Naive thymus-derived CD4-positive, alpha-beta T cell (primary cell): ENCODE data around the gene SLC22A1. TPM values are rescaled to one million over a fixed set of nuclear protein-coding genes. Genes with fewer than 3 reads are reported as not detected.
A peak's percentile ranks its signal among the peaks of the same experiment; 100 is the strongest.
"Not testable (repeated sequence)": the region's sequence is repeated elsewhere in the genome, so short reads cannot be mapped to it uniquely, and the experiment has no call there.

Source experiments
- ATAC-seq: fragments of 150-1000 bp; cut with Tn5 transposase; 2 replicates; pipeline ENCODE4 v1.10.0; 2021; ENCODE audit warnings: mild to moderate bottlenecking, moderate library complexity
- CTCF ChIA-PET: fragments of 350-600 bp; sonication (Branson Sonifier 250); formaldehyde crosslinking; loops from one replicate; lab custom pipeline; 2021; ENCODE audit warnings: antibody characterized with exemption; lab: Charles Lee
- POLR2A ChIA-PET: fragments of 350-600 bp; sonication (Branson Sonifier 250); formaldehyde crosslinking; loops from one replicate; lab custom pipeline; 2021; ENCODE audit warnings: antibody characterized with exemption, inconsistent platforms; lab: Charles Lee
- DNase-seq, 9 donors: peaks; one replicate each; pipeline versions ENCODE4 v3.0.0 to v3.0.0-alpha.2; 2020 to 2022; ENCODE audit warnings: mixed read lengths in 1 of 9
- H3K27ac ChIP-seq: one replicate; pipeline ENCODE4 v1.7.0; 2013; ENCODE audit warnings: mild to moderate bottlenecking, low read depth, low read length, moderate library complexity
- H3K27me3 ChIP-seq, 2 donors: one replicate each; pipeline ENCODE4 v1.7.0; 2013; ENCODE audit warnings: low read length in 2 of 2, mild to moderate bottlenecking in 2 of 2, moderate library complexity in 2 of 2; ENCODE audit not compliant: control insufficient read depth in 2 of 2, insufficient read depth in 2 of 2
- H3K36me3 ChIP-seq, 3 experiments: 1 replicate in 2 of 3; 2 replicates in 1 of 3; pipeline ENCODE4 v1.7.0; 2013; ENCODE audit warnings: low read length in 3 of 3, mild to moderate bottlenecking in 3 of 3, moderate library complexity in 1 of 3; ENCODE audit not compliant: insufficient read depth in 3 of 3, control insufficient read depth in 2 of 3
- H3K4me1 ChIP-seq, 2 donors: one replicate each; pipeline ENCODE4 v1.7.0; 2013; ENCODE audit warnings: low read length in 2 of 2, mild to moderate bottlenecking in 2 of 2, moderate library complexity in 1 of 2; ENCODE audit not compliant: control insufficient read depth in 2 of 2, insufficient read depth in 2 of 2
- H3K4me3 ChIP-seq: 2 replicates; pipeline ENCODE4 v1.7.0; 2013; ENCODE audit warnings: mild to moderate bottlenecking, low read length
- H3K9me3 ChIP-seq, 3 experiments: 1 replicate in 2 of 3; 2 replicates in 1 of 3; pipeline ENCODE4 v1.7.0; 2013; ENCODE audit warnings: low read length in 3 of 3; ENCODE audit not compliant: control insufficient read depth in 2 of 3
- H3K27ac Mint-ChIP-seq, 9 donors: one replicate each; pipeline ENCODE4 v1.8.0; 2020 to 2022; ENCODE audit warnings: mixed read lengths in 9 of 9, mild to moderate bottlenecking in 8 of 9, moderate library complexity in 5 of 9, inconsistent platforms in 2 of 9
- H3K27me3 Mint-ChIP-seq, 5 donors: one replicate each; pipeline ENCODE4 v1.8.0; 2021 to 2022; ENCODE audit warnings: mixed read lengths in 5 of 5, mild to moderate bottlenecking in 1 of 5
- H3K36me3 Mint-ChIP-seq, 5 donors: one replicate each; pipeline ENCODE4 v1.8.0; 2020 to 2022; ENCODE audit warnings: mixed read lengths in 5 of 5, mild to moderate bottlenecking in 3 of 5, inconsistent platforms in 1 of 5
- H3K4me1 Mint-ChIP-seq, 7 donors: one replicate each; pipeline ENCODE4 v1.8.0; 2020 to 2022; ENCODE audit warnings: mixed read lengths in 7 of 7, mild to moderate bottlenecking in 3 of 7, inconsistent platforms in 1 of 7
- H3K4me3 Mint-ChIP-seq, 10 donors: one replicate each; pipeline ENCODE4 v1.8.0; 2020 to 2022; ENCODE audit warnings: mild to moderate bottlenecking in 10 of 10, mixed read lengths in 10 of 10, moderate library complexity in 6 of 10, inconsistent platforms in 2 of 10
- H3K9me3 Mint-ChIP-seq, 11 donors: one replicate each; pipeline ENCODE4 v1.8.0; 2020 to 2022; ENCODE audit warnings: mixed read lengths in 11 of 11, mild to moderate bottlenecking in 4 of 11, inconsistent platforms in 1 of 11, moderate library complexity in 1 of 11
- intact Hi-C, 2 donors: fragments of 100-400 bp; cut with micrococcal nuclease; formaldehyde crosslinking; loops; one replicate each; pipeline ENCODE4 v1.15.1; 2023
- polyA plus RNA-seq, 2 donors: library from polyadenylated mRNA; unstranded; fragments of 300-500 nt; fragmentation: Illumina TruSeq; gene quantifications; one replicate each; pipeline ENCODE4 v1.2.3, GENCODE V29; 2021
- total RNA-seq, 6 experiments: library from RNA in 5 of 6; stranded (reverse) in 5 of 6; gene quantifications; 1 replicate in 5 of 6; 2 replicates in 1 of 6; pipeline ENCODE4 v1.2.3 and lab custom pipeline; 2021 to 2026

SLC22A1 gene
- total and polyA plus RNA-seq, 7 experiments from 2014 or later = 0.39 to 2.2 (median 1.3) TPM; not detected in 3

GRCh38 chr6:160106701-160107100 lies 14.9 kb upstream of the SLC22A1 start:
- no peak overlapping the region for H3K27ac ChIP-seq
- POLR2A ChIA-PET = no interaction called here
- Mint-ChIP-seq H3K4me3 (no peak overlapping the region), H3K27ac (peak overlapping the region in 2 of 9 donors; percentile 4 to 81), H3K4me1 (peaks cover 9 to 27% (median 23%) of the 10 kb centered on the region in 7 donors), H3K36me3 (peaks cover 10 to 47% (median 29%) of the 10 kb centered on the region in 5 donors), H3K27me3 (no peaks in the 10 kb centered on the region), H3K9me3 (no peaks in the 10 kb centered on the region)
- ATAC-seq (no peak), DNase-seq (no peak)
- no peak overlapping the region for H3K4me3 ChIP-seq
- CTCF ChIA-PET = no interaction called here
- no peaks in the 10 kb centered on the region for H3K4me1 ChIP-seq
- no peaks in the 10 kb centered on the region for H3K9me3 ChIP-seq
- peaks cover 0 to 42% (median 4%) of the 10 kb centered on the region in 3 experiments for H3K36me3 ChIP-seq
- no peaks in the 10 kb centered on the region for H3K27me3 ChIP-seq
- intact Hi-C loops = no loop called here

GRCh38 chr6:160108077-160108476 lies 13.5 kb upstream of the SLC22A1 start:
- H3K36me3 Mint-ChIP-seq = peaks cover 6 to 41% (median 29%) of the 10 kb centered on the region in 5 donors
- CTCF ChIA-PET = interaction anchor here (0.6 kb wide), 1 partner anchor 33 kb away, joined by 5 read pairs; no protein-coding TSS in a partner anchor

GRCh38 chr6:160110586-160111123 lies 11.0 kb upstream of the SLC22A1 start:
- H3K27ac ChIP-seq = no peak overlapping the region
- ATAC-seq (no peak), DNase-seq (no peak)
- H3K4me3 ChIP-seq = no peak overlapping the region
- Mint-ChIP-seq H3K4me3 (no peak overlapping the region), H3K27me3 (no peaks in the 10 kb centered on the region), H3K9me3 (no peaks in the 10 kb centered on the region), H3K27ac (peak overlapping the region in 2 of 9 donors; percentile 22 to 39), H3K4me1 (peaks cover 9 to 27% (median 23%) of the 10 kb centered on the region in 7 donors), H3K36me3 (peaks cover 0 to 31% (median 24%) of the 10 kb centered on the region in 5 donors)
- POLR2A ChIA-PET = no interaction called here
- H3K27me3 ChIP-seq = no peaks in the 10 kb centered on the region
- no peaks in the 10 kb centered on the region for H3K4me1 ChIP-seq
- intact Hi-C loops = no loop called here
- CTCF ChIA-PET = no interaction called here
- H3K36me3 ChIP-seq = peaks cover 0 to 3% (median 0%) of the 10 kb centered on the region in 3 experiments
- H3K9me3 ChIP-seq = no peaks in the 10 kb centered on the region

More at GRCh38 chr6:160108077-160108476, 13.5 kb upstream of the SLC22A1 start:
- Histone ChIP-seq H3K27ac (no peak overlapping the region), H3K9me3 (no peaks in the 10 kb centered on the region), H3K4me3 (no peak overlapping the region), H3K27me3 (no peaks in the 10 kb centered on the region), H3K36me3 (peaks cover 0 to 28% (median 4%) of the 10 kb centered on the region in 3 experiments), H3K4me1 (no peaks in the 10 kb centered on the region)
- POLR2A ChIA-PET = no interaction called here
- H3K4me1 Mint-ChIP-seq = peaks cover 9 to 27% (median 23%) of the 10 kb centered on the region in 7 donors
- H3K27ac Mint-ChIP-seq = peak overlapping the region in 7 of 9 donors; percentile 9 to 63 (median 43)
- H3K27me3 Mint-ChIP-seq = no peaks in the 10 kb centered on the region
- DNase-seq (no peak), ATAC-seq (no peak)
- no peak overlapping the region for H3K4me3 Mint-ChIP-seq
- H3K9me3 Mint-ChIP-seq = no peaks in the 10 kb centered on the region
- intact Hi-C loops = no loop called here

GRCh38 chr6:160111806-160112205 lies 9.8 kb upstream of the SLC22A1 start:
- CTCF ChIA-PET = no interaction called here
- no peaks in the 10 kb centered on the region for H3K9me3 ChIP-seq
- ATAC-seq = no peak
- intact Hi-C loops = no loop called here
- Mint-ChIP-seq H3K27ac (no peak overlapping the region), H3K4me1 (peaks cover 9 to 27% (median 20%) of the 10 kb centered on the region in 7 donors), H3K9me3 (no peaks in the 10 kb centered on the region), H3K36me3 (peaks cover 0 to 25% (median 22%) of the 10 kb centered on the region in 5 donors), H3K4me3 (no peak overlapping the region), H3K27me3 (no peaks in the 10 kb centered on the region)
- H3K4me3 ChIP-seq = no peak overlapping the region
- no peaks in the 10 kb centered on the region for H3K4me1 ChIP-seq
- no peak for DNase-seq
- no peak overlapping the region for H3K27ac ChIP-seq
- POLR2A ChIA-PET = no interaction called here
- H3K27me3 ChIP-seq = no peaks in the 10 kb centered on the region
- no peaks in the 10 kb centered on the region for H3K36me3 ChIP-seq

GRCh38 chr6:160112628-160113299 lies 8.9 kb upstream of the SLC22A1 start:
- Mint-ChIP-seq H3K4me3 (no peak overlapping the region), H3K9me3 (peaks cover 0 to 2% (median 0%) of the 10 kb centered on the region in 11 donors), H3K27me3 (no peaks in the 10 kb centered on the region), H3K27ac (peak overlapping the region in 1 of 9 donors; percentile 34), H3K4me1 (peaks cover 9 to 24% (median 20%) of the 10 kb centered on the region in 7 donors), H3K36me3 (peaks cover 0 to 29% (median 24%) of the 10 kb centered on the region in 5 donors)
- ATAC-seq = no peak
- intact Hi-C loops = no loop called here
- no peak for DNase-seq
- H3K4me3 ChIP-seq = no peak overlapping the region
- H3K36me3 ChIP-seq = no peaks in the 10 kb centered on the region
- no peaks in the 10 kb centered on the region for H3K9me3 ChIP-seq
- H3K4me1 ChIP-seq = no peaks in the 10 kb centered on the region
- H3K27me3 ChIP-seq = no peaks in the 10 kb centered on the region
- POLR2A ChIA-PET = no interaction called here
- CTCF ChIA-PET = no interaction called here
- no peak overlapping the region for H3K27ac ChIP-seq

GRCh38 chr6:160114536-160114935 lies 7.1 kb upstream of the SLC22A1 start:
- POLR2A ChIA-PET, DNase-seq, H3K4me1 ChIP-seq, ATAC-seq, H3K36me3 ChIP-seq, H3K27ac ChIP-seq, H3K4me3 ChIP-seq, H3K9me3 Mint-ChIP-seq, H3K9me3 ChIP-seq, intact Hi-C loops, H3K4me3 Mint-ChIP-seq, H3K27me3 Mint-ChIP-seq, H3K27me3 ChIP-seq, CTCF ChIA-PET: not testable (repeated sequence)
- H3K27ac Mint-ChIP-seq = peak overlapping the region in 1 of 9 donors; percentile 23
- H3K4me1 Mint-ChIP-seq = peaks cover 0 to 12% (median 6%) of the 10 kb centered on the region in 7 donors
- H3K36me3 Mint-ChIP-seq = peaks cover 3 to 32% (median 30%) of the 10 kb centered on the region in 5 donors
